A549 (cell line): ENCODE results near the gene KRT14.

ENCODE experiments used
- BHLHE40 ChIP-seq: IDR thresholded peaks from 2 replicates; pipeline ENCODE4 v1.6.1; 2012; ENCODE audit warnings: low read depth, low read length, inconsistent platforms
- CTCF ChIP-seq: fragments of >200 bp; sonication (Bioruptor Twin); formaldehyde crosslinking; IDR thresholded peaks from 3 replicates; pipeline ENCODE4 v1.5.1; 2016
- ESRRA ChIP-seq: fragments of 150-350 bp; IDR thresholded peaks from 2 replicates; pipeline ENCODE4 v1.6.1; 2014; ENCODE audit warnings: mild to moderate bottlenecking, low read length, borderline replicate concordance
- JUNB ChIP-seq: fragments of >200 bp; sonication (Bioruptor Twin); formaldehyde crosslinking; IDR thresholded peaks from 2 replicates; pipeline ENCODE4 v1.6.1; 2016
- MYC ChIP-seq: IDR thresholded peaks from 2 replicates; pipeline ENCODE4 v1.6.1; 2012; ENCODE audit warnings: mild to moderate bottlenecking, inconsistent platforms, low read length, improper control_type of control experiment, borderline replicate concordance
- PHF8 ChIP-seq: fragments of 200-600 bp; sonication (generic); IDR thresholded peaks from 2 replicates; pipeline ENCODE4 v1.6.1; 2016; ENCODE audit warnings: low read depth, mild to moderate bottlenecking, antibody characterized with exemption, moderate library complexity, borderline replicate concordance
- POLR2A ChIP-seq: IDR thresholded peaks from 2 replicates; pipeline ENCODE4 v1.6.1; 2012; ENCODE audit warnings: mild to moderate bottlenecking, low read length
- POLR2AphosphoS2 ChIP-seq: conservative IDR thresholded peaks from 2 replicates; pipeline ENCODE4 v1.6.1; 2012; ENCODE audit warnings: low read length, improper control_type of control experiment, inconsistent platforms
- RARB ChIP-seq: fragments of 250-450 bp; sonication (Bioruptor Pico); IDR thresholded peaks from 2 replicates; pipeline ENCODE4 v1.8.0; 2021; ENCODE audit warnings: mild to moderate bottlenecking, moderate library complexity
- REST ChIP-seq: fragments of 200-600 bp; sonication (generic); IDR thresholded peaks from 2 replicates; pipeline ENCODE4 v1.6.1; 2016; ENCODE audit warnings: antibody characterized with exemption, mild to moderate bottlenecking, moderate library complexity
- SMC3 ChIP-seq: fragments of >200 bp; sonication (Bioruptor Twin); formaldehyde crosslinking; IDR thresholded peaks from 3 replicates; pipeline ENCODE4 v1.6.1; 2018; ENCODE audit warnings: inconsistent platforms
- TF ChIP-seq, protein P1 (sequence below): IDR thresholded peaks from 2 replicates; pipeline ENCODE4 v1.6.1; 2012; ENCODE audit warnings: low read depth, borderline replicate concordance

GRCh38 chr17:41567317-41567716 is 19.4 kb downstream of the KRT14 start:
- no peak for TF ChIP-seq CTCF
- TF ChIP-seq PHF8: no peak
- TF ChIP-seq RARB (CRISPR knock-in tag): no peak
- no peak for TF ChIP-seq ESRRA
- no peak for TF ChIP-seq POLR2AphosphoS2
- TF ChIP-seq, protein P1, sequence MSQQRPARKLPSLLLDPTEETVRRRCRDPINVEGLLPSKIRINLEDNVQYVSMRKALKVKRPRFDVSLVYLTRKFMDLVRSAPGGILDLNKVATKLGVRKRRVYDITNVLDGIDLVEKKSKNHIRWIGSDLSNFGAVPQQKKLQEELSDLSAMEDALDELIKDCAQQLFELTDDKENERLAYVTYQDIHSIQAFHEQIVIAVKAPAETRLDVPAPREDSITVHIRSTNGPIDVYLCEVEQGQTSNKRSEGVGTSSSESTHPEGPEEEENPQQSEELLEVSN: no peak
- no peak for TF ChIP-seq SMC3
- no peak for TF ChIP-seq REST
- TF ChIP-seq POLR2A: no peak
- no peak for TF ChIP-seq BHLHE40
- no peak for TF ChIP-seq MYC
- no peak for TF ChIP-seq JUNB
